K562 (cell line): ENCODE data around the gene CDC42SE2. TPM values are rescaled to one million over a fixed set of nuclear protein-coding genes. Genes with fewer than 3 reads are reported as not detected.

Experiments used
- CHD7 ChIP-seq: fragments of 200-600 bp; sonication (generic); IDR thresholded peaks from one replicate; pipeline ENCODE4 v1.6.1; 2012; ENCODE audit warnings: mild to moderate bottlenecking, low read depth, low read length, inconsistent platforms
- CREB3 ChIP-seq: fragments of 450-650 bp; conservative IDR thresholded peaks from 2 replicates; pipeline ENCODE4 v1.6.1; 2016; ENCODE audit warnings: missing genetic modification characterization, low read depth, mild to moderate bottlenecking, missing compliant biosample characterization, moderate library complexity
- E4F1 ChIP-seq: fragments of 250-450 bp; sonication (Bioruptor Pico); IDR thresholded peaks from 2 replicates; pipeline ENCODE4 v1.5.0; 2021; ENCODE audit warnings: mild to moderate bottlenecking, borderline replicate concordance
- ETV5 ChIP-seq: sonication (generic); formaldehyde crosslinking; IDR thresholded peaks from 2 replicates; pipeline ENCODE4 v1.4.0; 2020; ENCODE audit warnings: low read depth, mild to moderate bottlenecking, missing genetic modification reagents
- GABPB1 ChIP-seq: sonication (generic); formaldehyde crosslinking; IDR thresholded peaks from 2 replicates; pipeline ENCODE4 v1.8.0; 2022; ENCODE audit warnings: mild to moderate bottlenecking, missing genetic modification reagents
- GTF2E2 ChIP-seq: fragments of 200-800 bp; sonication (Bioruptor generic); IDR thresholded peaks from 2 replicates; pipeline ENCODE4 v1.6.1; 2016; ENCODE audit warnings: missing genetic modification characterization, missing compliant biosample characterization
- GTF2F1 ChIP-seq: IDR thresholded peaks from 2 replicates; pipeline ENCODE4 v1.6.1; 2011; ENCODE audit warnings: low read depth, low read length, improper control_type of control experiment
- POLR2AphosphoS2 ChIP-seq: IDR thresholded peaks from 2 replicates; pipeline ENCODE4 v1.6.1; 2012; ENCODE audit warnings: low read length, improper control_type of control experiment
- RBM39 ChIP-seq: fragments of 200-400 bp; formaldehyde crosslinking; optimal IDR thresholded peaks from 2 replicates; pipeline ENCODE3; 2018; ENCODE audit warnings: low read depth, low read length
- SPI1 ChIP-seq: IDR thresholded peaks from 2 replicates; pipeline ENCODE4 v1.6.1; 2011; ENCODE audit warnings: low read depth, low read length, control low read depth, borderline replicate concordance
- SUPT5H ChIP-seq: fragments of 450-650 bp; IDR thresholded peaks from 2 replicates; pipeline ENCODE4 v1.6.1; 2016
- ZC3H11A ChIP-seq: IDR thresholded peaks from 2 replicates; pipeline ENCODE4 v1.6.1; 2012; ENCODE audit warnings: low read depth, low read length, improper control_type of control experiment
- ZNF232 ChIP-seq: sonication (generic); formaldehyde crosslinking; IDR thresholded peaks from 2 replicates; pipeline ENCODE4 v1.8.0; 2022; ENCODE audit warnings: mild to moderate bottlenecking, missing genetic modification reagents
- polyA plus RNA-seq, 8 experiments: library from polyadenylated mRNA; depleted of rRNA in 4 of 8; stranded (reverse) in 5 of 8; unstranded in 3 of 8; fragments of >200 nt; fragmentation: Nextera tagmentation in 2 of 8; fragmentation: Illumina TruSeq in 1 of 8; extraction: Ambion mirVana in 2 of 8; extraction: Trizol in 1 of 8; gene quantifications; 2 replicates each; pipeline versions ENCODE4 v1.2.1 to v1.2.3, GENCODE V29; 2011 to 2014; ENCODE audit warnings: inconsistent platforms in 1 of 8, missing spikeins in 1 of 8
- total RNA-seq, 7 experiments: library from RNA; depleted of rRNA in 6 of 7; stranded (reverse); fragments of >200 nt in 6 of 7; fragmentation: Illumina TruSeq in 2 of 7; extraction: Trizol in 2 of 7; gene quantifications; 2 replicates each; pipeline versions ENCODE4 v1.2.1 to v1.2.3, GENCODE V29; 2011 to 2021; ENCODE audit warnings: low replicate concordance in 1 of 7

The CDC42SE2 gene
- total and polyA plus RNA-seq, 9 of the 15 experiments (the other 6 are each of a cell fraction or from before 2014, with no cell fraction given): 24.8 to 44.3 (median 32.7) TPM

- TF ChIP-seq ZC3H11A (no peak), CHD7 (no peak), ETV5 (no peak), GTF2F1 (no peak), SUPT5H (peak; percentile 80), RBM39 (no peak), CREB3 (tag) (no peak), GTF2E2 (no peak; the same call in 1 of the 2 replicates), SPI1 (no peak), ZNF232 (CRISPR knock-in tag) (no peak), POLR2AphosphoS2 (no peak), E4F1 (no peak), GABPB1 (CRISPR knock-in tag) (peak; percentile 68)
These were observed at the start of gene CDC42SE2 (continued) for GRCh38 chr5:131263648-131264450.
